ENCODE measurements around the gene ADAM12.

The ADAM12 gene

DNA sequence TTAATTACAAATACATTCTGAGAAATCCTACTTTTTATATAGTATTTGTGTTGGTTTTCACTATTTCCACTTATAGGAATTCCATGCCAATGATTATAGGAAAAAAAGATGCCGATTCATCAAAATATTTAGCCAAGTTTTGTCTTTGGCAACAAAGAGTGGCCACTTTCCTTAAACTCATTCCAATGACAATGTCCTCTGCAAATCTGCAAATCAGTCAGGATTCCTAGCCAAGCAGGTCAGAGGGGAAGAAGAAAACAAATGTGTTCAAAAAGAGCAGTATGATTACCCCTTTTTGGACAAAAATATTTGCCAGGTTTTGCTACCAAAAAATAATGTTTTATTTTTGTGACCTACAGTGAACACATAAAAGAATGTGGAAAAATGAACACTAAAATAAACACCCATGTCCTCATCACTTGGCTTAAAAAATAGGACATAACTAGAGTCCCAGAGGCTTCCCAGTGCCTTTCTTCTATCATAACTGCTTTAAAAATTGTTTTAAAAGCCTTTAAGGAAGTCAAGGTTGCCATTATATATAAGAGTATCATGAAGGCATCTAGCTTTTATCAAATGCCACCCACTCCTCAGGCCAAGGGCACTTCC, 125.9 kb downstream of the ADAM12 start:
- no peak for TF ChIP-seq RAD21 (IDR thresholded peaks at IDR 0.05; ENCODE audit: low read depth)
- no peak for TF ChIP-seq YY1 (IDR thresholded peaks at IDR 0.05; ENCODE audit: low read depth)
- TF ChIP-seq, protein P1, sequence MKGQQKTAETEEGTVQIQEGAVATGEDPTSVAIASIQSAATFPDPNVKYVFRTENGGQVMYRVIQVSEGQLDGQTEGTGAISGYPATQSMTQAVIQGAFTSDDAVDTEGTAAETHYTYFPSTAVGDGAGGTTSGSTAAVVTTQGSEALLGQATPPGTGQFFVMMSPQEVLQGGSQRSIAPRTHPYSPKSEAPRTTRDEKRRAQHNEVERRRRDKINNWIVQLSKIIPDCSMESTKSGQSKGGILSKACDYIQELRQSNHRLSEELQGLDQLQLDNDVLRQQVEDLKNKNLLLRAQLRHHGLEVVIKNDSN (IDR thresholded peaks at IDR 0.05): no peak
- TF ChIP-seq ZBTB7A (IDR thresholded peaks at IDR 0.05; ENCODE audit: low read depth): no peak
- TF ChIP-seq CEBPB (IDR thresholded peaks at IDR 0.05): no peak
- TF ChIP-seq, protein P2, sequence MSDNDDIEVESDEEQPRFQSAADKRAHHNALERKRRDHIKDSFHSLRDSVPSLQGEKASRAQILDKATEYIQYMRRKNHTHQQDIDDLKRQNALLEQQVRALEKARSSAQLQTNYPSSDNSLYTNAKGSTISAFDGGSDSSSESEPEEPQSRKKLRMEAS (IDR thresholded peaks at IDR 0.05): no peak
- TF ChIP-seq TCF12 (IDR thresholded peaks at IDR 0.05; ENCODE audit: low read depth): no peak
- TF ChIP-seq CREB1 (IDR thresholded peaks at IDR 0.05; ENCODE audit: low read depth): no peak
- no peak for TF ChIP-seq EP300 (IDR thresholded peaks at IDR 0.05; ENCODE audit: borderline replicate concordance)
- TF ChIP-seq NFIC (IDR thresholded peaks at IDR 0.05): no peak
- no peak for TF ChIP-seq EGR1 (IDR thresholded peaks at IDR 0.05)
- no peak for TF ChIP-seq FOXM1 (IDR thresholded peaks at IDR 0.05; ENCODE audit: borderline replicate concordance, low read depth)
- no peak for TF ChIP-seq TEAD4 (IDR thresholded peaks at IDR 0.05)
- TF ChIP-seq, protein P3, sequence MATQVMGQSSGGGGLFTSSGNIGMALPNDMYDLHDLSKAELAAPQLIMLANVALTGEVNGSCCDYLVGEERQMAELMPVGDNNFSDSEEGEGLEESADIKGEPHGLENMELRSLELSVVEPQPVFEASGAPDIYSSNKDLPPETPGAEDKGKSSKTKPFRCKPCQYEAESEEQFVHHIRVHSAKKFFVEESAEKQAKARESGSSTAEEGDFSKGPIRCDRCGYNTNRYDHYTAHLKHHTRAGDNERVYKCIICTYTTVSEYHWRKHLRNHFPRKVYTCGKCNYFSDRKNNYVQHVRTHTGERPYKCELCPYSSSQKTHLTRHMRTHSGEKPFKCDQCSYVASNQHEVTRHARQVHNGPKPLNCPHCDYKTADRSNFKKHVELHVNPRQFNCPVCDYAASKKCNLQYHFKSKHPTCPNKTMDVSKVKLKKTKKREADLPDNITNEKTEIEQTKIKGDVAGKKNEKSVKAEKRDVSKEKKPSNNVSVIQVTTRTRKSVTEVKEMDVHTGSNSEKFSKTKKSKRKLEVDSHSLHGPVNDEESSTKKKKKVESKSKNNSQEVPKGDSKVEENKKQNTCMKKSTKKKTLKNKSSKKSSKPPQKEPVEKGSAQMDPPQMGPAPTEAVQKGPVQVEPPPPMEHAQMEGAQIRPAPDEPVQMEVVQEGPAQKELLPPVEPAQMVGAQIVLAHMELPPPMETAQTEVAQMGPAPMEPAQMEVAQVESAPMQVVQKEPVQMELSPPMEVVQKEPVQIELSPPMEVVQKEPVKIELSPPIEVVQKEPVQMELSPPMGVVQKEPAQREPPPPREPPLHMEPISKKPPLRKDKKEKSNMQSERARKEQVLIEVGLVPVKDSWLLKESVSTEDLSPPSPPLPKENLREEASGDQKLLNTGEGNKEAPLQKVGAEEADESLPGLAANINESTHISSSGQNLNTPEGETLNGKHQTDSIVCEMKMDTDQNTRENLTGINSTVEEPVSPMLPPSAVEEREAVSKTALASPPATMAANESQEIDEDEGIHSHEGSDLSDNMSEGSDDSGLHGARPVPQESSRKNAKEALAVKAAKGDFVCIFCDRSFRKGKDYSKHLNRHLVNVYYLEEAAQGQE (IDR thresholded peaks at IDR 0.05; ENCODE audit: low read depth): no peak
- no peak for TF ChIP-seq TAF1 (IDR thresholded peaks at IDR 0.05; ENCODE audit: low read depth)

DNA sequence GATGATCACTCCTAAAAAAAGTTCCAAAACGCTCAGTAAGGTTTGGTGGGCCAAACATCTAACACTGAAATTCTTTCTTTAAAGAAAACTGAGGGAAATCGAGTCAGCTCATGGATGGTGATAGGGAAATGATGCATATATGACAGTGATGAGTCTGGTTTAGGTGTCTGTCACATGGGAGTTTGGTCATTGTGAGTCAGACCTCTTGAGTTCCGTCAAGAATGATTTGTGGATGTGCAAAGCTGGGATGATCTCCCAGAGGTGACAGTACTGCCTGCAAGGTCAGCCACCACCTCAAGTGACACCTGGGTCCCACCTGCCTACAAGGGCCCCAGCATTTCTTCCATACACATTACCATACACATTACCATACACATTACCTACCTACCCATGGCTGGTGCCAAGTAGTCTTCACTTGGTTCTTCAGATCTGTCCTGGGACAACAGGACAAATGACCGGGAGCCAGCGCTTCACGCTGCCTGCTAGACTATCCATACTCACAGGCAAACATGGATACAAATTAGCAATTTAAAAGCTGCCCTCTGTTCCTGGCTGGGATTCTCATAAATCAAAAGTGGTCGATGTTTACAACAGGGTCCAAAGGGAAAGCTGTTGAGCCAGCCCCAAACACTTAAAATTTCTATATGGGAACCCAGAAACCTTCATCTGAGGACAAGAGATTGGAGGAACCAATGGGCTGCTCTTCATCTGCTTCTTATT, 128.4 kb downstream of the ADAM12 start:
- TF ChIP-seq TAF1 (IDR thresholded peaks at IDR 0.05; ENCODE audit: low read depth) (no peak), YY1 (IDR thresholded peaks at IDR 0.05; ENCODE audit: low read depth) (no peak), EGR1 (IDR thresholded peaks at IDR 0.05) (no peak), FOXM1 (IDR thresholded peaks at IDR 0.05; ENCODE audit: borderline replicate concordance, low read depth) (no peak), ZBTB7A (IDR thresholded peaks at IDR 0.05; ENCODE audit: low read depth) (no peak), RAD21 (IDR thresholded peaks at IDR 0.05; ENCODE audit: low read depth) (no peak), TEAD4 (IDR thresholded peaks at IDR 0.05) (no peak), CEBPB (IDR thresholded peaks at IDR 0.05) (no peak), NFIC (IDR thresholded peaks at IDR 0.05) (no peak), TCF12 (IDR thresholded peaks at IDR 0.05; ENCODE audit: low read depth) (no peak), EP300 (IDR thresholded peaks at IDR 0.05; ENCODE audit: borderline replicate concordance) (no peak), CREB1 (IDR thresholded peaks at IDR 0.05; ENCODE audit: low read depth) (no peak)
- TF ChIP-seq, protein P1 (IDR thresholded peaks at IDR 0.05): no peak
- TF ChIP-seq, protein P2 (IDR thresholded peaks at IDR 0.05): no peak
- TF ChIP-seq, protein P3 (IDR thresholded peaks at IDR 0.05; ENCODE audit: low read depth): no peak

DNA sequence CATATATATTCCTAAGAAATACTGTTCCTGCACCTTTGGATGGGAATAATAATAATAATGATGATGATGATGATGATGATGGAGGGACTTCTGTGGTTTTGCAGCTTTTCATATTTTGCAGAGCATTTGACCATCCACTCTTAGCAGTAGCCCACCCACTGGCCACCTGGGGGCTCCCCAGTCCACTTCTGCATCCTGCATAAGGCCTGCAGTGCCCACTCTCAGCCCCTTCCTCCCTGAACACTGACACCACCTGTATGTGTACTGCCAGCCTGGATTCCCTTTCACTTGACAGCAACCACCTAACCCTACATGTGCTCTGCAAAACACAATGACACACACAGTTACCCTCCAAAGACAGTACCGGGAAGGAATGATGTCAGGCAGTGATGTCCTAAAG, 131.4 kb downstream of the ADAM12 start:
- no peak for TF ChIP-seq NFIC (IDR thresholded peaks at IDR 0.05)
- TF ChIP-seq, protein P1 (IDR thresholded peaks at IDR 0.05): no peak
- TF ChIP-seq, protein P2 (IDR thresholded peaks at IDR 0.05): no peak
- no peak for TF ChIP-seq TCF12 (IDR thresholded peaks at IDR 0.05; ENCODE audit: low read depth)
- no peak for TF ChIP-seq YY1 (IDR thresholded peaks at IDR 0.05; ENCODE audit: low read depth)
- no peak for TF ChIP-seq TEAD4 (IDR thresholded peaks at IDR 0.05)
- no peak for TF ChIP-seq TAF1 (IDR thresholded peaks at IDR 0.05; ENCODE audit: low read depth)
- TF ChIP-seq, protein P3 (IDR thresholded peaks at IDR 0.05; ENCODE audit: low read depth): no peak
- no peak for TF ChIP-seq EP300 (IDR thresholded peaks at IDR 0.05; ENCODE audit: borderline replicate concordance)
- no peak for TF ChIP-seq EGR1 (IDR thresholded peaks at IDR 0.05)
- no peak for TF ChIP-seq RAD21 (IDR thresholded peaks at IDR 0.05; ENCODE audit: low read depth)
- no peak for TF ChIP-seq CREB1 (IDR thresholded peaks at IDR 0.05; ENCODE audit: low read depth)
- no peak for TF ChIP-seq CEBPB (IDR thresholded peaks at IDR 0.05)
- TF ChIP-seq FOXM1 (IDR thresholded peaks at IDR 0.05; ENCODE audit: borderline replicate concordance, low read depth): no peak
- TF ChIP-seq ZBTB7A (IDR thresholded peaks at IDR 0.05; ENCODE audit: low read depth): no peak
